CD4-positive, alpha-beta T cell treated with Interleukin-10 for 1 hour (primary cell): Measurements from ENCODE around the gene RSPH1.
"Not testable (repeated sequence)": the region's sequence is repeated elsewhere in the genome, so short reads cannot be mapped to it uniquely, and the experiment has no call there.

Experiments used
- DNase-seq: peaks from one replicate; pipeline ENCODE4 v3.0.0-alpha.2; 2020

Gene RSPH1

DNA sequence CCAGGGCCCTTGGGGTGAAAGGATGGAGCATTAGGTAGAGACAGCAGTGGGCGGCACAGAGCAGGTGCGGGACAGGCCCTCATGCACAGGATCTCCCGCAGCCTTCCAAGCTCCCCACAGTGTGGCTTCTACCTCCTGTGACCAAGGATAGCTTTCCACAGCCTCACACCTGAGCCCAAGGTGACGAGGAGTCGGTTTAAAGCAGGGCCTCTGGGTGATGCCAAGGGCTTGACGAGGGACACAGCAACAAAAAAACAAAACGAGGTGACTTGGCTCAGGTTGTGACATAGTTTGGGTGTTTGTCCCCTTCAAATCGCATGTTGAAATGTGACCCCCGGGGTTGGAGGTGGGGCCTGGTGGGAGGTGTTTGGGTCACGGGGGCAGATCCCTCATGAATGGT, 15.3 kb downstream of the RSPH1 start:
- no peak for DNase-seq

DNA sequence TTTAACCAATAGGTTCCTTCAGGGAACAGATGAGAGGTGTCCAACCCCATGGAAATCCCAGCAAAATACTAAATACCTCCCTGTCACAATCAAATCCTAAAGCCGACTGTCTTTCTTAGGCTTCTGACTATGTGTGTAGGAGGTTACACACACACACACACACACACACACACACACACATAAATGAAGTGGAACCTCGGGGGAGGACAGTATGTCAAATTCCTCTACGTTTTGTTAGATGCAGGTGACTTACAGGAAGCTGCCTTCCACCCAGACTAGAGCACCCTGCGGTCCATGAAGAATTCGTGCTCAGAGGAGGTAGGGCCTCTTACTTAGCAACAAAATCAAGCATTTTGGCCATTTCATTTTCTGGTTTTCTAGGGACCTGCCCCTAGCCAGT, 16.4 kb downstream of the RSPH1 start:
- no peak for DNase-seq

DNA sequence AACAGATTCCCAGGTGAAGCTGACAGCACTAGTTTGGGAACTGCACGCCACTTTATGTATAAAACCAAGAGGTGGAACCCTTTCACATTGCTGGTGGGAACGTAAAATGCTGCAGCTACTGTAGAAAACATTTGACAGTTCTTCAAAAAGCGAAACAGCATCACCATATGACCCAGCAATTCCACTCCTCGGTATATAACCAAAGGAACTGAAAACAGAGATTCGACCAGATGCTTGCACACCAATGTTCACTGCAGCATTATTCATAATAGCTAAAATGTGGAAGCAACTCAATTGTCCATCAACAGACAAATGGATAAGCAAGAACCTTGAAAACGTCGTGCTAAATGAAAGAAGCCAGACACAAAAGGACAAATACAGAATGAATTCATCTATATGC, 17.5 kb downstream of the RSPH1 start:
- DNase-seq = no peak

- no peak for DNase-seq
Observed at GRCh38 chr21:42476388-42477331, 19.4 kb downstream of the RSPH1 start.

DNA sequence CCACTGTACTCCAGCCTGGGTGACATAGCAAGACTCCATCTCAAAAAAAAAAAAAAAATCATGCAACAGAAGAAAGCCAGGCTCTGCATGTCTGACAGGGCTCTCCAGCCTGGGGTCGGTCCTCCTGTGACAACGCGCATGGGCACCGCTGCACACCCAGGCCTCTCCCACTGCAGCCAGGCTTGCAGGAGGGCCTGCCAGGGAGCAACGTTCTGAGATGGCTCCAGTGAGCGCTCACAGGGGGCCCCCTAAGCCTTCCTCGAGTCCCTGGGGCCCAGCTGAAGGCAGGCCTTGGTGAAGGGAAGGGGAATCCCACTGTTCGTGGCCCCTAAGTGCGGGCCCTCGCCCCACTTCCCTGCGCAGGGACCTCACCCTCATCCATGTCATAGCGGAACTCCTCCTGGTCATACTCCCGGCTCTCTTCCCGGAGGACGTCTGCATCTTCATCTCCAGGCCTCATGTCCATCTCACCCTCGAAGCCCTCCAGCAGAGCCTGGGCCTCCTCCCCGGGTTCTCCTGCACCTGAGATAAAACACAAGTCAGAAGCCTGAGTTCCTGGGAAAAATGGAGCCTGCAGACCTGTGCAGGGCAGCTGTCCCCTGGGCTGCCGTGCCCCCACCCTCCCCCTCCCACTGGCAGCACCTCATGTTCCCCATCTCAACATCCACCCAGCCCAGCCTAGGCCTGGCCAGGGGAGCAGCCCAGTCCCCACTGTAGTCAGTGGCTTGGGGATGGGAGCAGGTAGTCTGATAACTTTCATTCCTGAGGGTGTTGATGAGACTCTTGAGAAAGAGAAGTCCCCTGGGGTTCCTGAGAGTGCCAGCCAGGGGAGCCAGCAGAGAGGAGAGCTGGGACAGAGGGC, 20.3 kb downstream of the RSPH1 start:
- DNase-seq = no peak

GRCh38 chr21:42475036-42475435, 21.0 kb downstream of the RSPH1 start:
- DNase-seq = no peak

DNA sequence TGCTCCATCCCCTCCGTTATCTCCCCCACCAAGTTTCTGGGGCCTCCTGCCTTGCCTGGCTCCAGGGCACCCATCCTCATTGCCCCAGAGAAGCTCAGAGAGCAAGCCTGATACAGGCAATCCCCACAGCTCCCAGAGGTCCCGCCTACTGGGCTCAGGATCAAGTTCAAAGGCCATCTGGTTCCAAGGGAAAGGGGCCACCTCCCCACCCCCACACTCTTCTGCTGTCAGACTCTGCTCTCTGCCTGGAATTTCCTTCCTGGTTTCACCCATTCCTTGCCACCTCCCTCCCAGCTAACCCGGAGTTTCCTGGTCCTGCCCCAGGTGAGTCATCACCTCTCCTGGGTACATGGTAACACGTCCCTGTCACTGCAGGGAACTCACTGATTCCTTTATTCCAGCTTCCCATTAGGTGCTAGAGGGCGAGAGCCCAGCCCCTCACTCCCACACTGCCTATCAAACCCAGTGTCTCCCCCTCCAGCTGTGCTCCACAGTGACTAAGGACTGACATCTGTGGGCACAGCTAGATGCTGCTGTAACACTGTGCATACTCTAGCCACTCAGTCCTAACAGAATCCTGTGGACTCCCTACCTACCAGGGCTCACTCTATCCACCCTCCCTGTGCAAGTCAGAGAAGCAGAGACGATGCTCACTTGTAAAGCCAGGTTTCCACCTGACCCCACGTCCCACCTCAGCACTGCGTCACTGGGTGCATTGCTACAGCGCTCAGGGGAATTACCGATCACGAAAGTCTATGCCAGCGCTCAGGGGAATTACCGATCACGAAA, 21.8 kb downstream of the RSPH1 start:
- DNase-seq = no peak

- no peak for DNase-seq
Observed at GRCh38 chr21:42473498-42474042, 22.5 kb downstream of the RSPH1 start.

DNA sequence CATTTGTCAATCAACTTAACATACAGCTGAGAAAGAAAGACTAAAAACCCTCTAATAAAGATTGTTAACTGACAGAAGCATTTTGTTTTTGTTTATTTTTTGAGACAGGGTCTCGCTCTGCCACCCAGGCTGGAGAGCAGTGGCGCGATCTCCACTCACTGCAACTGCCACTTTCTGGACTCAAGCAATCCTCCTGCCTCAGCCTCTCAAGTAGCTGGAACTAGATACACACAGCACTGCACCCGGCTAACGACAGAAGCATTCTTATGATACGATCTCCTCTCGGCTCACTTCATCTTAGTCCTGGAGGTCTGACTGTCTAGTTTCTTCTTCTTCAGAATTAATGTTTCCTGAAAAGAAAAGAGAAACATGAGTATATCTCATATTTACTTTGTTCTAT, 23.5 kb downstream of the RSPH1 start:
- DNase-seq = no peak

GRCh38 chr21:42471716-42472330, 24.2 kb downstream of the RSPH1 start:
- DNase-seq = no peak

- no peak for DNase-seq
Observed at GRCh38 chr21:42471206-42471605, 24.8 kb downstream of the RSPH1 start.

DNA sequence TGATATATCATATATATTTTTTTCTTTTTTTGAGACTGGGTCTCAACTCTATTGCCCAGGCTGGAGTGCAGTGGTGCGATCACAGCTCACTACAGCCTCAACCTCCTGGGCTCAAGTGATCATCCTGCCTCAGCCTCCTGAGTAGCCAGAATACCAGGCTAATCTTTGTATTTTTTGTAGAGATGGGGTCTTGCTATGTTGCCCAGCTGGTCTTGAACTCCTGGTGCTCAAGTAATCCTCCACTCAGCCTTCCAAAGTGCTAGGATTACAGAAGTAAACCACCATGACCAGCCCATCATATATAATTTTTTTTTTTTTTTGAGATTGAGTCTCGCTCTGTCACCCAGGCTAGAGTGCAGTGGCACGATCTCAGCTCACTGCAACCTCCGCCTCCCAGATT, 26.3 kb downstream of the RSPH1 start:
- not testable (repeated sequence) for DNase-seq

DNA sequence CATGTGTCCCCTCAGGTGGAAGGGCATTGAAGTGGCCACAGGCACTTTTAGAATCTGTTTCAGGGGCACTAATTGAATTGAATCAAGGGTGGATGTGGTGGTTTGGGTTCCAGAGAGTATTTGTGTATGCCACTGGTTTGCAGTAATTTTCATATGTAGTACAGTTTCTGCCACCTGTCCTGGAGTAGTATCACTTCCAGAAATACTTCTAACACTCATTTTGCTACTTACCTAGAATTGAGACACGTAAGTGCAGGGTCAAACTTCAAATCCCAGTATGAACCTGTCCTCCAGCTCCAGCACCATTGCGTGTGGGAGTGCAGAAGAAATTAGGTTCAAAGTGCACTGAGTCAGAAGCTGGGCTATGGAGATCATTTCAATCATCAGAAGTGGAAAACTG, 26.8 kb downstream of the RSPH1 start:
- DNase-seq = no peak

GRCh38 chr21:42468491-42469131, 27.4 kb downstream of the RSPH1 start:
- DNase-seq = no peak

DNA sequence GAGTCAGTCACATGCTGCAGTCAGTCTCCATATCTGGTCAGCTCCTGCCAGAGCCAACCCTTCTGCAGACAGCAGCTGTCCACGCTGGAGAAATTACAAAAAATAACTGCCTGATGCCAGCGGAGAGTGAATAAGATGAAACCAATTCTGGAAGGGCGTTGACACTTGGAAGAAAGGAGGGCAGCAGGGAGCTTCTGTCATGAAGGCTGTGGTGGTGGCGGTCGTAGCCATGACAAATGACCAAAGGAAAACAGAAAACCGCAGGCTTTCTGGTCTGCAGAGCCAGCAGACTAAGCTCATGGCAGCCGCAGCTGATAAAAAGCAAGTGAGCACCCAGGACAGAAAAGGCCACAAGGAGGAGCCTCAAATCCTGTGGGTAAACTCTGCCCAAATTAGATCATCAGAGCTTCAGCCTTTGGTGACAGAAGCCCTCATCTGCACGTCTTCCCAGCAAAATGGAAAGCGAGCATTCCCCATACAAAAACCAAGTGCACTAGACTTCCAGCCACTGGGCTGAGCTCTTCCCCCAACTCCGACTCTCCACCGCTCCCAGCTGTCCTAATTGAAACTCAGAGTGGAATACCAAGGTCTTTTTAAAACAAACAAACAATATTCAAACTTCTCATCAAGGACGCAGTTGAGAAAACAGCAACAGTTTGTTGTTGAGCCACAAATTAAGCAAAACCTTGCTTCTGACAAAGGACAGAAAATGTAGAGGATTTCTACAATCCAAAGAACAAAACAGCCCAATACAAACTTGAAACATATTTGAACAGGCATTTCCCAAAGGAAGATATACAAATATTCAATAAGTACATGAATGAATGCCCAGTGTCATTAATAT, 28.7 kb downstream of the RSPH1 start:
- DNase-seq = peak; percentile 27

GRCh38 chr21:42466700-42467099, 29.3 kb downstream of the RSPH1 start:
- DNase-seq = no peak

GRCh38 chr21:42465803-42466127, 30.3 kb downstream of the RSPH1 start:
- DNase-seq = no peak

GRCh38 chr21:42465008-42465802, 30.8 kb downstream of the RSPH1 start:
- peak; percentile 18 for DNase-seq

DNA sequence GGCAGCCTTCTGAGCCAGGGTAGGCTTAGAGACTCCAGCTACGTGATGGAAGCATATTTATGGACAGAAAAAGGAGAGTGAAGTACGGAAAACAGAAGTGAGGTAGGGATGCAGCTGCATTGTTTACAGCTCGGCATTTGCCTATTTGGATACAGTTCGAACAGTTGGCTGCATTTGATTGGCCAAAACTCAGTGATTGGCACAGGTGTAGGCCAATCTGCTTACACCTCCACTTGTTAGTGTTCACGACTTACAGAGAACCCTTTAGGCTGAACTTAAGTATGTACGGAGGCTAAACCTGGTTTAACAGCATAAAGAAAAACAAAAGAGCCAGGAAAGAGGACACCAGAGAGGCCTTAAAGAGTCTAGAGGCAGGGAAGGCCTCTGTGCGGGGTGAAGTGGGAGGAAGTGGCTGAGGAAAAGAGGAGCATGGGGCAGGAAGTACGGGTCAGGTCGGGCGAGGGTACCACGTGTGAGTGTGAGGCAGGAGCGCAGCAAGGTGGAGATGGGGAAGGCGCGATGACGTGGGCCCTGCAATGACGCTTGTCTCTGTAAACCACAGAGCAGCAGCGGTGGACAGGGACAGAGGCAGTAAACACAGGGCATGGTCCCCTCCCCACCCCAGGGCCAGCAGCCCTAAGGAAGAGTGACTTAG, 32.0 kb downstream of the RSPH1 start:
- DNase-seq = peak; percentile 83
